HuH-7.5 (cell line): Measurements from ENCODE around the gene SUCLG2.

Source experiments
- DNase-seq: peaks from one replicate; pipeline ENCODE4 v3.0.0; 2011; ENCODE audit warnings: low spot score

The SUCLG2 gene

DNA sequence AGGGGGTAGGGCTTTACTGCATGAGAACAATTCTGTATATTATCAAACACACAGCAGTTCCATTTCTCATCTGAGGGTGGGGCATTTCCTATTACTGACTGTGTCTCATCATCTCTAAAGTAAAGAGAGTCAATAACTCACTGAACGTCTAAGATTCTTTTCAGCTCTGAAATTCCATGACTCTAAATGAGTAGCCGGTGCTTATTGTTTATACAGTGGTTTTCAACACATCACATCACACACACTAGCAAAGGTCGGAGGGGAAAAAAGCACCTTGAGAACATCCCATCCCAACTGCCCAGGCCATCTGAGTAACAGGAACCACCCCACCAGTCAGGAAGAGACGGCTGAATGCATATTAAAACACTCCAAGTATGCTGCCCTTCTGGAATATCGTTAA is 196.0 kb downstream of the SUCLG2 start:
- no peak for DNase-seq

DNA sequence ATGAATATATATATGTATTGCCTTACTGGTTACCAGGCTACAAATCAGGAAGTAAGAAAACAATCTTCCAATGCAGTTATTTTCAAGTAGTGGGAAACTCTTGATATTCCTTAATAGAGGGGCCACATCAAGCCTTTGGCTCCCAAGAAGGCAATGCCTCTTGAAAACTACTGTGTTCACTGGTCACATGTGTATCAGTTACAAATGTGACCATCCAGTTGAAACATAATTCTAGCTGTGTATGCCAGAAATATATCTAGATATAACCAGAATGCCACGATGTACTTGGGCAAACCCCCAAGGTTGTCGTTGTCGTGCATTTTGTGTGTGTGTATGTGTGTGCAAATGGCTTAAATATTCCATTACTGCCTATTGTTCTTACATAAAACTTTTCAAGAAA is 200.8 kb downstream of the SUCLG2 start:
- no peak for DNase-seq

DNA sequence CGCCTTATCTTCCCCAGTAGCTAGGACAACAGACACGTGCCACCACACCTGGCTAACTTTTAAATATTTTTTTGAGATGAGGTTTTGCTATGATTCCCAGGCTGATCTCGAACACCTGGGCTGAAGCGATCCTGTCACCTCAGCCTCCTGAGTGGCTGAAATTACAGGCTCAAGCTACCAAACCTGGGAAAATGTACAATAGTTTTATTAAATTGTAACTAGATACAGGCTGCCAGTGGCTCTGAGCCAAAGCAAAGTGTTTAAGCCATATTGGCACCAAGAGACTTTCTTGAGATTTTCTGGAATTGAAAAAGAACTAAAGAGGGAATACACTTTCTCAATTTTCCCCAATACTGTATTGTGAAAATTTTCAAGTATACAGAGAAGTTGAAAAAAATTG is 204.3 kb downstream of the SUCLG2 start:
- no peak for DNase-seq

DNA sequence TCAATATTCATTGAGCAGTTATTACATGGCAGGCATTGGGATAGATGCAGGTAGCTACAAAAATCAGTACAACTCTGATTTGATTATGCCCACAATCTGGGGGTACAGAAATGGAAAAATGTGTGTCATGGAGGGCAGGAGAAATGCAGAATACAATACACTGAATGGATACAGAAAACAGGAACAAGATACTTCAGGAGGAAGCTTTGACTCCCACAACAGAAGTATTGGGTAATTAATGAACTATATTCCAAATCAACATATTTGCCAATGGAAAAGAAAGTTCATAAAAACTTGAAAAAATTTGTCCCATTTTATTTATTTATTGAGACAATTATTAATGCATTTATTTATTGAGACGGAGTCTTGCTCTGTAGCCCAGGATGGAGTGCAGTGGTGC is 207.0 kb downstream of the SUCLG2 start:
- no peak for DNase-seq

DNA sequence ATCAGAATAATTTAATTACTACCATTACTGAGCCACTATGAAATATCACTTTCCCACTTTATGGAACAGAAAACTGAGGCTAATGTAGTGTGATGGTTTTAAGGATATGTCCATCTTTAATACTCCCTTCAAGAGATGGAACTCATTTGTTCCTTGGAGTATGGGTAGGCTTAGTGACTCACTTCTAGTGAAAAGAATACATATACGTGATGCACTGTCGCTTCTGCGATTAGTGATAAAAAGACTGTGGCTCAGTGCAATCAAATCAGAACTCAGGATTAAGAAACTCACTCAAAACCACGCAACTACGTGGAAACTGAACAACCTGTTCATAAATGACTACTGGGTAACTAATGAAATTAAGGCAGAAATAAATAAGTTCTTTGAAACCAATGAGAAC is 216.6 kb downstream of the SUCLG2 start:
- DNase-seq = no peak

DNA sequence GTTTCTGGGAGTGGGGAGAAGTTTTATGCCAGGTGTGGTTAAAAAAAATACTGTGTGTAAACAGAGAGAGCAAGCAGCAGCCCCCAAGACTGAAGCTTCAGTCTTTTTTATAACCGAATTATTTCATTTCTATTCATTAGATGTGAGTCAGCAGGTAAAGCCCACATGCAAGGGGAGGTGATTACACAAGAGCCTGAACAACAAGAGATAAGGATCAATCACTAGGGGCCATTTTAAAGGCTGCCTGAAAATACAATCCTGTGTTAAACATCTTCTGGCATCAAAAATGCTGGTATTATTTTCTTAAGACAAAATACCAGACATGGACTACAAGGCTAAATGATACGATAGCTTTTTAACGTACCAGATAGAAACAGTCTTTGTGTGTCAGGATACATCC is 217.3 kb downstream of the SUCLG2 start:
- DNase-seq = no peak

DNA sequence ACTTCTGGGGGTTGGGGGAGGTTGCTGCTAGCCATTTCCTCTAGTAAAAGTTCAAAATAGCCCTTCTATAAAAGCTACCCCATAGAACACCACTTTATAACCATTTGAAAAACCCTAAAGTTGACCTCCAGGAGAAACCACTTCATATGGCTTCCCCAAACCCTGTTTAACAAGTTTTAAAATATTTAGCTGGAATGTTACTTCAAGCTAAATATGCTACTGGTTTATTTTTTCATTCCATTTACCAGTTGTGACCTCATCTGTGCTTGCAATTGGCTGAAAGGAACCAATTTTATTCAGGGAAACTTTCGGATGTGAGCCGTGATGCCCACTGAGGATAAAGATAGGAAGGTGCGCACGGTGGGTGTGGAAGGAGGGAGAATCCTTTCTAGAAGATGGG is 221.3 kb downstream of the SUCLG2 start:
- no peak for DNase-seq

DNA sequence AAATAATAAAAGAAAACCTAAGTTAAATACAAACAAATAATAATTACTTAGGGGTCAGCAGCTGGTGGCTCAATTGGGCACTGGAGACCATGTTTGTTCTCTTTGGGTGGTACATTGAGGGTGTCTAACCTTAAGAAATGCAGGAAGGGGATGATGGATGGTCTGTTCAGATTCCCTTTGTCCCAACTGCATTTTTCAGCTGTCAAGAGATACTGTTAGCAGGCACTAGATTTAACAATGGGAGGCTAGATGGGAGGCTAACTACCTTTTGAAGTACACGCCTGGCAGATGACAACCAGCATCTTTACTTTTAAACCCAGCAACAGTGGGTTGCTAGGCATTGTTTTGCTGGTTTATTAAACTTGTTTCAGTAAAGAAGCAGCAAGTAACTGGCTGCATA is 222.5 kb downstream of the SUCLG2 start:
- DNase-seq = no peak

DNA sequence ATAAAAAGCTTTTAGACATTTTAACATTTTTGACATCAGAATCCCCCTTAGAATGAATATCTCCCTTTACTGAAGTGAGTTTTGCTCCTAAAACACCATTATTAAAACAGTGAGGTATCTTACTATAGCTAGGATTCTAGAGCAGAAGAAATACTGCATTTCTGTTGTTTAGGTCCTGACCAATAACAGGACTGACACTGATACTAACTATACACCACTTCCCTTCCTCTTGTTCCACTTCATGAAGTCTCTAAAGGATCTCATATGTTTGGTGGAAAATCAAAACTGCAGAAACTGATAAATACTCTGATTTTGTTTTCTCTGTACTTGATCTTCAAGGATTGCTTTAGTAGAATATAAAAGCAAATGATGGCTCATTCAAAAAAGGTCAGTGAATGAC is 230.7 kb downstream of the SUCLG2 start:
- DNase-seq = no peak

DNA sequence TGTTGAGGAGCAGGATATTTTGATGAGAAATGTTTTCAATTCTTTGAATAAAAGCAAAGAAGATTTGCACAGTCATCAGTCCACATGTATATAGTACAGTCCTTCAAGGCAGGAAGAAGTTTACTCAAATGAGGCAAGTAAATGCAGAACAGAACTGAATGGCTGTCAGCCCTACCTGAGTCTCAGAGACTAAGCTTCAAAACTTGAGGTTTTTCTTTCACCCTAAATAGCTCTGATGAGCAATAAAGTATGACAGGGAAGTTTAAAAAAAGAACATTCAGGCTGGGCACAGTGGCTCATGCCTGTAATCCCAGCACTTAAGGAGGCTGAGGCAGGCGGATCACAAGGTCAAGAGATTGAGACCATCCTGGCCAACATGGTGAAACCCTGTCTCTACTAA is 232.5 kb downstream of the SUCLG2 start:
- DNase-seq = no peak

DNA sequence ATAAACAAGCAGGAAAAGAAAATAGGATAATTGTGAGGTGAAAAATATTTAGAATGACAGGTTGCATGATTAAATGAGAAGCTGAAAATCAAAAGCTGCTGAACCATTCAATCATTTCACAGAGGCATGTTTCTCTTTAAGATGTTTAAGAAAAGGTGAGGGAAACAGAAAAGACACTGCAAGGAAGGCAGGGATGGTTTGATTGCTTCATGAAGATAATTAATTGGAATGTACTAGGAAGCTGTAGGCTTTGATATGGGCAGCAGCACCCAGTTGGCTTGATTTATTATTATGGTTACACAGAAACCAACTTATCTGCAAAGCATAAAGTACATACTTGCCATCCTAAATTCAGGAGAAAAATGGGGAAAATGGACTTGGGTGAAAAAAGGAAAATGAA is 234.6 kb downstream of the SUCLG2 start:
- no peak for DNase-seq

DNA sequence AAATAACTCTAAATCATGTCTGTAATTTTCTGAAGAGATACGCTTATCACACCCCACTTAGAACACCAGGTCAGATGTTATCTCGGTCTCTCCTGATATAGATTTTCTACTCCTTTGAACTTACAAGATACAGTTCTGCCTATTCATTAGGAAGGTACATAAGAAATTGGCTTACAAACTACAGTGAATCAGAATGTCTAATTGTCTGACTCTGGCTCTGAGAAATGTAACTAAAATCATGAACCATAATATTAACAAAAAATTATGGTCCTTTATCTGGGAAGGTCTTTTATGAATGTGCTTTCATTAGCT is 235.2 kb downstream of the SUCLG2 start:
- DNase-seq = no peak

DNA sequence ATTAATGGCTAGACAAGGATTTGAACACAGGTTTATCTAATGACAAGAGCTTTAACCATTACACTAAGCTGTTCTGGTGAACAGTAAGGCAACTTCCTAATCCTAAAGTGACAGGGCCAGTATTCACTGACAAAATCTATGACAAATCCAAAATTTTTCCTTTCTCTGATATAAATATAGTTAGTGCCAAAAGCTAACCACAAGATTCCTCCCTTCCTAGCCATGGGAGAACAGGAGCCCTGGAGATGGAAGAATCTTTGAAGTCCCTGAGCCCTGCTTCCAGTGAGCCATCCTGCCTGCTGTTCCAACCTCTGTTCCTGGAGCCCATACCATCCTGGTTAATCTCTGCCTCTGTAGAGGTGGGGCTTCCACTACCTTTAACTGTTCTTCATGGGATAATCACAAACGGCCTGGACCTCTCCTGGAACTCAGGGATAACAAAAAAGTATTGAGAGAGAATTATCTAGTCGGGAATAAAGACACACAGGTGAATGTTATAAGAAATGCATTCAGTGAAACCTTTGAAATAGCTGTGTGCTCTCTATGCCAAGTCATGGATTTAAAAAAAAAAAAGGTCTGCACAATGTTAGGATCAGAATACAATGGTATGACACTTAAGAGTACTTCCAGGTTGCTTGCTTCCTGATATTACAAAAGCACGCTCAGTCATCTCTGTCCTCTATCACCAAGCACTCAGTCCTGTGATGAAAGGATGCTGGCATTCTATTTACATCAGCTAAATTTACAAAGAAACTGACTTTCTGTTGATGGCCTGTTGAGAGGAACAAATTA is 235.8 kb downstream of the SUCLG2 start:
- no peak for DNase-seq

DNA sequence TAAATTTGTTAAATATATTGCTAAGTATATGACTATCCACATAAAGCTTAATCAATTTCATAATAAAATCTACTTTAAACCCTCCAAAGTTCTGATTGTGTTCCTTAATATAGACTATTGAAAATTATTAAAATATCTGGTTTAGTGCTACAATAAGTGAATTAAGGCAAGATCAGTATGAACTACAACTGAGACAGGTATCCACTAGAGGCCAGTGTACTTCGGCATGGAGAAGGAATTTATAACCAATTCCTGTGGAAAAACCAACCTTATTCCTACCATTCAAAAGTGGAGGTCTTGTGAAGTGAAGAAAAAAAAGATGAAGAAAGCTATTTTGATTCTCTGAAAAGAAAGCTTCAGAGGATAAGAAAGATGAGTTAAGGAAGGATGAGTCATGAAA is 237.7 kb downstream of the SUCLG2 start:
- no peak for DNase-seq

DNA sequence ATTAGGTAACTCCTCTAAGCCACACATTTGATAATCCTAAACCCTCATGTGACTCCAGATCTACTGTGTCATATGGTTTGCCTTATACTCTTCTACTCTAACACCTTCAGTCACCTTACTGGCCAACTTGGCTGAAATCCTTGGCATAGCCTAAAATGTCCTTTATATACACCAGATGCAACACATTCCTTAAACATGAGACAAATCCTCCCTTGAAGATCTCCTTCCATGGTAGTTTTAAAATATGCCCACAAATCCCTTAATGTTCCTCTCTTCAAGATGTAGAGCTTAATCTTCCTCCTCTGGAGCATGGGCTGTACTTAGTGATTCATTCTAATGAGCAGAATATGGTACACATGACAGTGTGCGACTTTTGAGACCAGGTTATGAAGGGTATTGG is 238.9 kb downstream of the SUCLG2 start:
- DNase-seq = no peak

DNA sequence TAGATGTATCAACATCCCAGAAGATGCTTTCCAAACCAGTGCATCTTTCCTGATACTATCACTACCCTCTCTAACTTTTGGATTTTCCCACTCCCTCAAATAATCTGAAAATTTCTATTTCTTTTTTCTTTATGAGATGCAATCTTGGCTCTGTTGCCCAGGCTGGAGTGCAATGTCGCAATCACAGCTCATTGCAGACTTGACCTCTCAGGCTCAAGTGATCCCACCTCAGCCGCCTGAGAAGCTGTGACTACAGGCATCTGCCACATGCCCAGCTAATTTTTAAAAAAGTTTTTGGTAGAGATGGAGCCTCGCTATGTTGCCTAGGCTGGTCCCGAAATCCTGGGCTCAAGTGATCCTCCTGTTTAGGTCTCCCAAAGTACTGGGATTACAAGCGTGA is 239.7 kb downstream of the SUCLG2 start:
- DNase-seq = no peak

DNA sequence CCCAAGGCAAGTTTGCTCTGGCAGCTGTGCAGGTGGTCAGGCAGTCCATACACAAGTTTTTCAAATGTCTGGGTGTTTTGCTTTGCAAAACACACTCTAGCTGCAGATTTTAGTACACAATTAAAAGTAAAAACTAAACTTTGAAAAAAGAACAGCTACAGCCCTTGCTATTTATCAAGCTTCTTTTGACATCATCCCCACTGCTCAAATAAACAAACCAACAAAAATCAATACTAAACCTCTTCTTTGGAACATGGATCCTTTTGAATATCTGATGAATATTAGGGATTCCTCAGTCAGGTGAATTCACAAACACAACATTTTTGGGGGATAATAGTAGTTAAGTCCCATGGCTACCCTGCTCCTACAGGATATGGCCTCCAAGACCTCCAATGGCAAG is 249.2 kb downstream of the SUCLG2 start:
- DNase-seq = no peak

DNA sequence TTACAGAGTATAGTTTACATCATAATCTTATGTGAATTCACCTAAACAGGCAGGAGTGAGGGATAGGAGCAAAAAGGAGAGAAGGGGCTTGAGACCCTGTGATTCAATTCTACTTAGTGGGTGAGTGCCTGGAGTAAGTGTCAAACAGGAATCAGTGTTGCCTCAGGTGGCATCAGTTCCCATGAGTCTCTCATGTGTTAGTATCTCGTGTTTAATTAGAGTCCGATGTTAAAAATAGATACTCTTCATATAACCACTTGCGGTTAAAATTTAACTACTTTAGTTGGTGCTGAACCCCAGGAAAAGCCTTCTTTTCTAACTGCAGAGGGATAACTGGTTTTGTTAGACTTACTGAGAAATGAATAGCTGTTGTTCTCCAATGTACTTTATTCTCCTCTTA is 251.5 kb downstream of the SUCLG2 start:
- DNase-seq = no peak

DNA sequence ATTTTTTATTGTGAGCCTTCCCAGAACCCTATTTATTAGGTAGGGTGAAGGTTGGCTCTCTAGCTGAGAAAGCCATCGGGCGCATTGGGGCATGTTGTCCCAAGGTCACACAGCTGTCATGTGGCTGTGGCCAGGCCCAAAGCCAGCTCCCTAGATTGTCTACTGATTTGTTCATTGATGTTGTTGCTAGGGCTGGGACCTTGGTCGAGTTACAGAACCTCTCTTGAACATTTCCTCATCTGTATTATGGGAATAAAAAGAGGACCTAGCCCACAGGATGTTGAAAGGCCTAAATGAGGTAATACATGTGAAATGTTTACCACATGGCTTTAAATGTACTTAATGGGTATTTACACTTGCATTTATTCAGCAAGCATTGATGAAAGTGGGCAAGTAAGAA is 252.5 kb downstream of the SUCLG2 start:
- no peak for DNase-seq

DNA sequence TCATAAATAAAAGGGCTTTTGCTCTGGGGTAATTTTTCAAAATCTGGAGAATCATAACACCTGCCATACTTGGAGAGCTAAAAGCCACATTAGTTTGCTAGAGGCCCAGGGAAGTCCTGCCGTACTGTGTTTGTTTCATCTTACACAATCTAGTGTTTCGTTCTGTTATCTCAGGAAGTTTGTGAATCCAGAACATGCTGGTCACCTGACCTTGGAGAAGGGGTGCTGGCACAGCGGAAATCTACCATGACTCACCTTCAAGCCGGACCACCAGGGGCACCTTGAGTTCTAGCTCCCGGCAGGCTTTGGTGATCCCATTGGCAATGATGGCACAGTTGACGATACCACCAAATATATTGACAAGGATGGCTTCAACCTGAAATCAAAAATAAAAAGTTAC is 253.9 kb downstream of the SUCLG2 start:
- DNase-seq = no peak

DNA sequence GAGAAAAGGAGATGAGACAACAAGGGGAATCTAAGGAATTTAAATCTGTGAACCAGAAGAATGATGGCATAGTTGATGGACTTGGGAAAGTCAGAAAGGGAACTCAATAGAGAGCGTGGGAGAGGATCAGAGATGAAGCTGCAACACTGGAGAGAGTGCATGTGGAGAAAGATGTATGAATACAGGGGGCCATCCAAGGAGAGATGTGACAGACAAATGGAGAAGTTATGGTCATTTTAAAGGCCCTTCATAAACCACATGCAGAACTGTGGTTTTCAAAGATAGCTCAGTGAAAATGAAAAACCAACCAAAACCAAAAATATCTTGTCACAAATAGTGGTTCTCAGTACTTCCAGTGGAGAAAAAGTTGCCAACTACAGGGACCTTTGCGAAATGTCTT is 265.2 kb downstream of the SUCLG2 start:
- DNase-seq = no peak

DNA sequence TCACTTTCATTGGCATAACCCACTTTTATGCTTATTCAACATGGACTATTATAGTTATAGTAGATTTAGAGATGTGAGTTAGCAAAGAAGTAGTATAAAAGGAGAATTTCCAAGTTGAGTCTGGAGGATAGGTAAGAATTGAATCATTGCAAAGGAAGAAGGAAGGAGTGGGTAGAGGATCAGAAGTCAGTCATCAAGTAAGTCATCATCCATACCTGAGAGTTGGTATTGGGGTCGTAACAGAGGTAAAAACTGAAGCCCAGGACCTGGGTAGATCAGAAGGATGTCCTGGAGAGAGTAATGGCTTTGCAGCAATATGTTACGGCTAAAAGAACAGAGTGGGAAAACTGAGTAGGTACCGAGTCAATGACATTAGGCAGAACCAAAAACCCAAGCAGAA is 265.7 kb downstream of the SUCLG2 start:
- no peak for DNase-seq

DNA sequence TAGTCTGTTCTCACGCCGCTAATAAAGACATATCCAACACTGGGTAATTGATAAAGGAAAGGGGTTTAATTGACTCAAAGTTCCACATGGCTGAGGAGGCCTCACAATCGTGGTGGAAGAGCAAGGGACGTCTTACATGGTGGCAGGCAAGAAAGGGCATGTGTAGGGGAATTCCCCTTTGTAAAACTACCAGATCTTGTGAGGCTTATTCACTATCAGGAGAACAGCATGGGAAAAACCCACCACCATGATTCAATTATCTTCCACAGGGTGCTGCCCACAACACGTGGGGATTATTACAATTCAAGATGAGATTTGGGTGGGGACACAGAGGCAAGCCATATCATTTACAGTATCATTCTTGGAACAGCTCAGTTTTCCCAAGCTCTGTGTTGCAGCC is 268.0 kb downstream of the SUCLG2 start:
- no peak for DNase-seq

DNA sequence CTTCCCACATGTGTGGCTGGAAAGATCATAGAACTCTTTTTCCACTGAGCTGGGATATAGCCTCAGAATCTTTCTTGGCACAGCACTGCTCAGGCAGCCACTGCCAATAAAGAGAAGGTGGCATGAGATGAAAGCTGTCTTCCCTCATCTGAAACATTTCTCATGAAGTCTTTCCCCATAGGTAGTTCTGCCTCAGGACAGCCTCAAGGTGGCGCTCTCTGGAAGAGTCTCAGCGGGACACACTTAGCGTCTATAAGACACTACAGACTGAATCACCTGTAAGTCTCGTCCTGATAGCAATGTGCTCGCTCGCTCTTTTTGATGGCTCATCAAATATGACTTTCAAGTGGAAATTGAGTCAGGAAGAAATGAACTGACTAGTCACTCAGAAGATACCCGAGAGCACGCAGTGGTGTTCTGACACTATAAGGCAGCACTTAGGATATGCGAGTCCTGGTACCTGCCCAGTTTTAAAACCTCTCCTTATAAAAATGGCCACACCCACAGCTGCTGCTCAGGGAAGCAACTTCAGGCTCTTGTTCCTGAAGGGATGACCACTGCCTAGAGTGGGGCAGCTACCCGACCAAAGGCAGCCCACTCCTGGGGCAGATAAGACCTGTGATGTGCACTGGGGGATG is 269.5 kb downstream of the SUCLG2 start:
- no peak for DNase-seq
